ENCODE data around the gene WWOX. TPM values are rescaled to one million over a fixed set of nuclear protein-coding genes. Genes with fewer than 3 reads are reported as not detected.

Gene WWOX
- total and polyA plus RNA-seq, 3 experiments from 2014 or later, result 17.2 to 18.6 (median 18.2) TPM

GRCh38 chr16:78425891-78426510 lies 326.5 kb downstream of the WWOX start:
- Histone ChIP-seq H3K36me3 (ENCODE audit: insufficient read depth, low read length) (no peaks in the 10 kb centered on the region), H3K4me3 (ENCODE audit: low read length) (no peak overlapping the region), H3K9me3 (ENCODE audit: low read length) (no peaks in the 10 kb centered on the region), H3K27ac (ENCODE audit: low read depth, low read length) (no peak overlapping the region), H3K27me3 (ENCODE audit: insufficient read depth, low read length, poor library complexity, severe bottlenecking) (no peaks in the 10 kb centered on the region), H3K4me1 (ENCODE audit: insufficient read depth, low read length) (no peaks in the 10 kb centered on the region)
- no peaks in the 10 kb centered on the region for H3K27me3 Mint-ChIP-seq
- no peak for DNase-seq
- H3K36me3 Mint-ChIP-seq, result peaks cover 15 to 29% (median 19%) of the 10 kb centered on the region in 3 donors
- no peak overlapping the region for H3K27ac Mint-ChIP-seq
- peaks cover 5 to 7% (median 5%) of the 10 kb centered on the region in 3 donors for H3K4me1 Mint-ChIP-seq
- ChIA-PET CTCF (no interaction called here), POLR2A (no interaction called here)
- H3K4me3 Mint-ChIP-seq, result peak overlapping the region in 1 of 7 donors; percentile 18
- no peaks in the 10 kb centered on the region for H3K9me3 Mint-ChIP-seq

GRCh38 chr16:78428193-78428592 lies 328.7 kb downstream of the WWOX start:
- no peaks in the 10 kb centered on the region for H3K4me1 ChIP-seq (ENCODE audit: insufficient read depth, low read length)
- no peaks in the 10 kb centered on the region for H3K36me3 ChIP-seq (ENCODE audit: insufficient read depth, low read length)
- H3K9me3 Mint-ChIP-seq, result no peaks in the 10 kb centered on the region
- no peak overlapping the region for H3K27ac ChIP-seq (ENCODE audit: low read depth, low read length)
- H3K9me3 ChIP-seq (ENCODE audit: low read length), result no peaks in the 10 kb centered on the region
- peak overlapping the region in 1 of 7 donors; percentile 44 for H3K4me3 Mint-ChIP-seq
- ChIA-PET POLR2A (no interaction called here), CTCF (no interaction called here)
- H3K36me3 Mint-ChIP-seq, result peaks cover 23 to 38% (median 24%) of the 10 kb centered on the region in 3 donors
- H3K4me3 ChIP-seq (ENCODE audit: low read length), result no peak overlapping the region
- no peak for DNase-seq
- peak overlapping the region in 1 of 8 donors; percentile 39 for H3K27ac Mint-ChIP-seq
- H3K27me3 ChIP-seq (ENCODE audit: insufficient read depth, low read length, poor library complexity, severe bottlenecking), result no peaks in the 10 kb centered on the region
- peaks cover 5 to 7% (median 5%) of the 10 kb centered on the region in 3 donors for H3K4me1 Mint-ChIP-seq
- H3K27me3 Mint-ChIP-seq, result no peaks in the 10 kb centered on the region

GRCh38 chr16:78430281-78430680 lies 330.8 kb downstream of the WWOX start:
- no peak for DNase-seq
- Mint-ChIP-seq H3K36me3 (peaks cover 24 to 44% (median 32%) of the 10 kb centered on the region in 3 donors), H3K9me3 (no peaks in the 10 kb centered on the region), H3K4me3 (no peak overlapping the region), H3K27ac (no peak overlapping the region), H3K4me1 (peaks cover 5 to 7% (median 5%) of the 10 kb centered on the region in 3 donors), H3K27me3 (no peaks in the 10 kb centered on the region)
- Histone ChIP-seq H3K27me3 (ENCODE audit: insufficient read depth, low read length, poor library complexity, severe bottlenecking) (no peaks in the 10 kb centered on the region), H3K4me3 (ENCODE audit: low read length) (no peak overlapping the region), H3K9me3 (ENCODE audit: low read length) (no peaks in the 10 kb centered on the region), H3K4me1 (ENCODE audit: insufficient read depth, low read length) (no peaks in the 10 kb centered on the region), H3K27ac (ENCODE audit: low read depth, low read length) (no peak overlapping the region), H3K36me3 (ENCODE audit: insufficient read depth, low read length) (no peaks in the 10 kb centered on the region)
- ChIA-PET POLR2A (no interaction called here), CTCF (no interaction called here)

- Mint-ChIP-seq H3K4me1 (peaks cover 5 to 7% (median 5%) of the 10 kb centered on the region in 3 donors), H3K4me3 (no peak overlapping the region), H3K27ac (no peak overlapping the region), H3K27me3 (no peaks in the 10 kb centered on the region), H3K36me3 (peaks cover 24 to 41% (median 32%) of the 10 kb centered on the region in 3 donors), H3K9me3 (no peaks in the 10 kb centered on the region)
- ChIA-PET POLR2A (no interaction called here), CTCF (no interaction called here)
- Histone ChIP-seq H3K4me1 (ENCODE audit: insufficient read depth, low read length) (no peaks in the 10 kb centered on the region), H3K27ac (ENCODE audit: low read depth, low read length) (no peak overlapping the region), H3K4me3 (ENCODE audit: low read length) (no peak overlapping the region), H3K27me3 (ENCODE audit: insufficient read depth, low read length, poor library complexity, severe bottlenecking) (no peaks in the 10 kb centered on the region), H3K9me3 (ENCODE audit: low read length) (no peaks in the 10 kb centered on the region), H3K36me3 (ENCODE audit: insufficient read depth, low read length) (no peaks in the 10 kb centered on the region)
- no peak for DNase-seq
Measured at GRCh38 chr16:78431004-78431670, 331.7 kb downstream of the WWOX start.

GRCh38 chr16:78431701-78432100 lies 332.2 kb downstream of the WWOX start:
- Mint-ChIP-seq H3K9me3 (no peaks in the 10 kb centered on the region), H3K27me3 (no peaks in the 10 kb centered on the region), H3K27ac (no peak overlapping the region), H3K4me3 (no peak overlapping the region), H3K36me3 (peaks cover 21 to 40% (median 32%) of the 10 kb centered on the region in 3 donors), H3K4me1 (peaks cover 5 to 7% (median 5%) of the 10 kb centered on the region in 3 donors)
- Histone ChIP-seq H3K27ac (ENCODE audit: low read depth, low read length) (no peak overlapping the region), H3K4me1 (ENCODE audit: insufficient read depth, low read length) (no peaks in the 10 kb centered on the region), H3K9me3 (ENCODE audit: low read length) (no peaks in the 10 kb centered on the region), H3K36me3 (ENCODE audit: insufficient read depth, low read length) (no peaks in the 10 kb centered on the region), H3K4me3 (ENCODE audit: low read length) (no peak overlapping the region), H3K27me3 (ENCODE audit: insufficient read depth, low read length, poor library complexity, severe bottlenecking) (no peaks in the 10 kb centered on the region)
- DNase-seq, result no peak
- ChIA-PET POLR2A (no interaction called here), CTCF (no interaction called here)

- peaks cover 5 to 7% (median 5%) of the 10 kb centered on the region in 3 donors for H3K4me1 Mint-ChIP-seq
- H3K9me3 Mint-ChIP-seq, result no peaks in the 10 kb centered on the region
- Histone ChIP-seq H3K4me1 (ENCODE audit: insufficient read depth, low read length) (no peaks in the 10 kb centered on the region), H3K27me3 (ENCODE audit: insufficient read depth, low read length, poor library complexity, severe bottlenecking) (no peaks in the 10 kb centered on the region), H3K4me3 (ENCODE audit: low read length) (no peak overlapping the region), H3K36me3 (ENCODE audit: insufficient read depth, low read length) (no peaks in the 10 kb centered on the region), H3K27ac (ENCODE audit: low read depth, low read length) (no peak overlapping the region), H3K9me3 (ENCODE audit: low read length) (no peaks in the 10 kb centered on the region)
- H3K27ac Mint-ChIP-seq, result no peak overlapping the region
- ChIA-PET POLR2A (no interaction called here), CTCF (no interaction called here)
- peaks cover 17 to 36% (median 32%) of the 10 kb centered on the region in 3 donors for H3K36me3 Mint-ChIP-seq
- H3K27me3 Mint-ChIP-seq, result no peaks in the 10 kb centered on the region
- no peak overlapping the region for H3K4me3 Mint-ChIP-seq
- DNase-seq, result no peak
Measured at GRCh38 chr16:78432451-78432850, 333.0 kb downstream of the WWOX start.

- no peaks in the 10 kb centered on the region for H3K27me3 ChIP-seq (ENCODE audit: insufficient read depth, low read length, poor library complexity, severe bottlenecking)
- Mint-ChIP-seq H3K4me3 (no peak overlapping the region), H3K9me3 (no peaks in the 10 kb centered on the region), H3K4me1 (peaks cover 3 to 4% (median 3%) of the 10 kb centered on the region in 3 donors), H3K27ac (no peak overlapping the region), H3K36me3 (peaks cover 17 to 35% (median 32%) of the 10 kb centered on the region in 3 donors), H3K27me3 (no peaks in the 10 kb centered on the region)
- no peak for DNase-seq
- CTCF ChIA-PET, result no interaction called here
- no peaks in the 10 kb centered on the region for H3K4me1 ChIP-seq (ENCODE audit: insufficient read depth, low read length)
- H3K36me3 ChIP-seq (ENCODE audit: insufficient read depth, low read length), result no peaks in the 10 kb centered on the region
- H3K9me3 ChIP-seq (ENCODE audit: low read length), result no peaks in the 10 kb centered on the region
- POLR2A ChIA-PET, result no interaction called here
- no peak overlapping the region for H3K4me3 ChIP-seq (ENCODE audit: low read length)
- no peak overlapping the region for H3K27ac ChIP-seq (ENCODE audit: low read depth, low read length)
Measured at GRCh38 chr16:78433116-78433515, 333.7 kb downstream of the WWOX start.

GRCh38 chr16:78434401-78434800 lies 334.9 kb downstream of the WWOX start:
- H3K9me3 ChIP-seq (ENCODE audit: low read length), result no peaks in the 10 kb centered on the region
- no peaks in the 10 kb centered on the region for H3K4me1 Mint-ChIP-seq
- H3K27ac ChIP-seq (ENCODE audit: low read depth, low read length), result no peak overlapping the region
- DNase-seq, result no peak
- no peaks in the 10 kb centered on the region for H3K9me3 Mint-ChIP-seq
- H3K27ac Mint-ChIP-seq, result no peak overlapping the region
- no peaks in the 10 kb centered on the region for H3K27me3 ChIP-seq (ENCODE audit: insufficient read depth, low read length, poor library complexity, severe bottlenecking)
- H3K36me3 ChIP-seq (ENCODE audit: insufficient read depth, low read length), result no peaks in the 10 kb centered on the region
- no peaks in the 10 kb centered on the region for H3K27me3 Mint-ChIP-seq
- H3K4me3 ChIP-seq (ENCODE audit: low read length), result no peak overlapping the region
- CTCF ChIA-PET, result no interaction called here
- POLR2A ChIA-PET, result no interaction called here
- peaks cover 17 to 32% (median 27%) of the 10 kb centered on the region in 3 donors for H3K36me3 Mint-ChIP-seq
- no peak overlapping the region for H3K4me3 Mint-ChIP-seq
- no peaks in the 10 kb centered on the region for H3K4me1 ChIP-seq (ENCODE audit: insufficient read depth, low read length)
